B cell (primary cell): ENCODE measurements around the gene NBAS. TPM values are rescaled to one million over a fixed set of nuclear protein-coding genes. Genes with fewer than 3 reads are reported as not detected.
A peak's percentile ranks its signal among the peaks of the same experiment; 100 is the strongest.

Experiments
- ATAC-seq: fragments of 200-7000 bp; cut with Tn5 transposase; one replicate; pipeline ENCODE4 v1.10.0; 2021; ENCODE audit warnings: low read depth, mild to moderate bottlenecking, moderate number of reproducible peaks, moderate library complexity
- CTCF ChIA-PET: fragments of 350-600 bp; sonication (Branson Sonifier 250); formaldehyde crosslinking; loops from one replicate; lab custom pipeline; 2021; ENCODE audit warnings: antibody characterized with exemption, inconsistent platforms; lab: Charles Lee
- POLR2A ChIA-PET: fragments of 350-600 bp; sonication (Branson Sonifier 250); formaldehyde crosslinking; loops from one replicate; lab custom pipeline; 2021; ENCODE audit warnings: antibody characterized with exemption; lab: Charles Lee
- DNase-seq: peaks from one replicate; pipeline ENCODE4 v3.0.0; 2013
- H2AFZ ChIP-seq: 2 replicates; pipeline ENCODE4 v1.6.1; 2012; ENCODE audit warnings: mild to moderate bottlenecking, low read depth, low read length; ENCODE audit not compliant: insufficient read depth, poor library complexity, severe bottlenecking
- H3K27ac ChIP-seq, 2 donors: 1 replicate in 1 of 2; 2 replicates in 1 of 2; pipeline ENCODE4 v1.5.1; 2012 to 2013; ENCODE audit warnings: low read length in 2 of 2, mild to moderate bottlenecking in 2 of 2, moderate library complexity in 1 of 2
- H3K27me3 ChIP-seq, 4 experiments: fragments of 200-600 bp in 1 of 4; sonication (generic) in 1 of 4; replicated peaks in 1 of 4; 1 replicate in 2 of 4; 2 replicates in 2 of 4; pipeline versions ENCODE4 v1.6.1 to v1.7.0; 2013 to 2016; ENCODE audit warnings: low read length in 3 of 4, mild to moderate bottlenecking in 2 of 4, mixed read lengths in 1 of 4, moderate library complexity in 1 of 4; ENCODE audit not compliant: insufficient read depth in 4 of 4, control insufficient read depth in 3 of 4; ENCODE audit errors: control extremely low read depth in 1 of 4
- H3K36me3 ChIP-seq, 2 experiments: replicated peaks in 1 of 2; 1 replicate in 1 of 2; 2 replicates in 1 of 2; pipeline versions ENCODE4 v1.6.1 to v1.7.1; 2013; ENCODE audit warnings: low read length in 1 of 2; ENCODE audit not compliant: insufficient read depth in 2 of 2, control insufficient read depth in 1 of 2; ENCODE audit errors: control extremely low read depth in 1 of 2, extremely low read depth in 1 of 2
- H3K4me1 ChIP-seq, 2 donors: fragments of 200-600 bp in 1 of 2; sonication (generic) in 1 of 2; 1 replicate in 1 of 2; 2 replicates in 1 of 2; pipeline versions ENCODE4 v1.5.1 to v1.6.1; 2013 to 2017; ENCODE audit warnings: low read length in 2 of 2; ENCODE audit not compliant: control insufficient read depth in 2 of 2, insufficient read depth in 2 of 2
- H3K4me2 ChIP-seq: replicated peaks from 2 replicates; pipeline ENCODE3; 2012; ENCODE audit warnings: mild to moderate bottlenecking, low read depth, low read length; ENCODE audit not compliant: poor library complexity, severe bottlenecking
- H3K4me3 ChIP-seq, 5 experiments: fragments of 200-600 bp in 1 of 5; sonication (generic) in 1 of 5; 1 replicate in 3 of 5; 2 replicates in 2 of 5; pipeline versions ENCODE4 v1.5.1 to v1.7.0; 2011 to 2016; ENCODE audit warnings: low read length in 4 of 5, mild to moderate bottlenecking in 4 of 5, low read depth in 2 of 5, control low read depth in 1 of 5, moderate library complexity in 1 of 5; ENCODE audit not compliant: insufficient read depth in 1 of 5; ENCODE audit errors: control extremely low read depth in 1 of 5, extremely low read depth in 1 of 5
- H3K79me2 ChIP-seq: fragments of 200-600 bp; sonication (generic); one replicate; pipeline ENCODE4 v1.6.0; 2016; ENCODE audit warnings: low read length; ENCODE audit not compliant: control insufficient read depth, insufficient read depth
- H3K9ac ChIP-seq: fragments of 200-600 bp; sonication (generic); 2 replicates; pipeline ENCODE4 v1.6.1; 2017; ENCODE audit warnings: mild to moderate bottlenecking, low read length, moderate library complexity
- H3K9me3 ChIP-seq, 3 donors: one replicate each; pipeline versions ENCODE4 v1.6.1 to v1.7.1; 2013; ENCODE audit warnings: low read length in 2 of 3; ENCODE audit not compliant: control insufficient read depth in 2 of 3, insufficient read depth in 1 of 3; ENCODE audit errors: control extremely low read depth in 1 of 3
- H4K20me1 ChIP-seq: 2 replicates; pipeline ENCODE4 v1.6.0; 2012; ENCODE audit warnings: mild to moderate bottlenecking, low read length; ENCODE audit not compliant: insufficient read depth, control insufficient read depth, poor library complexity, severe bottlenecking
- H3K27ac Mint-ChIP-seq: one replicate; pipeline ENCODE4 v1.8.0; 2021; ENCODE audit warnings: mixed read lengths
- H3K27me3 Mint-ChIP-seq: one replicate; pipeline ENCODE4 v1.8.0; 2021; ENCODE audit warnings: mixed read lengths
- H3K4me1 Mint-ChIP-seq: one replicate; pipeline ENCODE4 v1.8.0; 2021; ENCODE audit warnings: mixed read lengths
- H3K4me3 Mint-ChIP-seq: one replicate; pipeline ENCODE4 v1.8.0; 2021; ENCODE audit warnings: mixed read lengths
- H3K9me3 Mint-ChIP-seq: one replicate; pipeline ENCODE4 v1.8.0; 2022; ENCODE audit warnings: mixed read lengths; ENCODE audit not compliant: insufficient read depth
- EZH2 ChIP-seq: IDR thresholded peaks from 2 replicates; pipeline ENCODE4 v1.6.1; 2012; ENCODE audit warnings: borderline replicate concordance, low read depth, mild to moderate bottlenecking, moderate library complexity, low read length; ENCODE audit not compliant: insufficient read depth, poor library complexity, severe bottlenecking
- WGBS: methylation state at CpG from one replicate; pipeline ENCODE4 v1.1.5; 2013; ENCODE audit warnings: missing lambda C conversion rate; ENCODE audit not compliant: insufficient coverage; 5-methylcytosine and 5-hydroxymethylcytosine counted together
- intact Hi-C: fragments of 100-400 bp; cut with micrococcal nuclease; formaldehyde crosslinking; loops from one replicate; pipeline ENCODE4 v1.10.0; 2022
- polyA minus RNA-seq: library from RNA; depleted of rRNA, polyadenylated mRNA; stranded (reverse); fragments of >200 nt; gene quantifications from 2 replicates; pipeline ENCODE4 v1.2.3, GENCODE V29; 2012
- polyA plus RNA-seq: library from polyadenylated mRNA; depleted of rRNA; stranded (reverse); fragments of >200 nt; gene quantifications from 2 replicates; pipeline ENCODE4 v1.2.3, GENCODE V29; 2012
- total RNA-seq, 2 donors: library from RNA; stranded (reverse); fragments of 120-200 nt in 1 of 2; gene quantifications; 1 replicate in 1 of 2; 2 replicates in 1 of 2; pipeline versions ENCODE4 v1.2.3 to v1.2.4, GENCODE V29; 2013 to 2022
- TF ChIP-seq, protein P1 (sequence below): fragments of 200-600 bp; IDR thresholded peaks from one replicate; pipeline ENCODE4 v1.8.0; 2022; ENCODE audit warnings: antibody characterized with exemption, mild to moderate bottlenecking

NBAS gene
- total RNA-seq (37.3 and 37.7 TPM in 2 replicates), polyA plus RNA-seq (10.6 and 11.4 TPM in 2 replicates), polyA minus RNA-seq (21.4 and 24.8 TPM in 2 replicates)
- 38.3 TPM for total RNA-seq (2013)

DNA sequence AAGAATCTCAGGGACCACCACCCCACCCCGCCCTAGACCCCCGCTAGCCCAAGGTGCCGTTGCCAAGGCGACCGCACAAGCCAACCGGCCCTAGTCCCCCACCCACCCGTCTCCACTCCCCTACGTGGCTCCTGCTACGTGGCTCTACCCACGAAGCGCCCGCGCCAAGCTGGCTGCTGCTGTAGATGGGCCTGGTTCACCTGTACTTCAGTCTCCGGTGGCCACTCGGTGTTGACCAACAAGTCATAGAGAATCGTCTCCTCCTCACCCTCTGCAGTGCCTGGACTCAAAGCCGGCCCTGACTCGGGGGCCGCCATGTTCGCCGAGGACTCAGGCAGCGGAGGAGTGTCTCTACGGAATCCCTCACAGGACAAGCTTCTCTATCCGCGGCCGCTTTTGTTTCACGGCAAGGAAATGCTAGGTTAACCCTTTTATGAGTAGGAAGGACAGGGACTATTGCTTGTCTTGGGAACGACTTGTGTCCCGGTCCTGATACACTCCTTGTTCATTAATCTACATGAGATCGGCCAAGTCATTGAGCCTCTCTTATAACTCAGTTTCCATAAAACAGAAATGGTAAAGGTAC is at the start of gene NBAS:
Gene NBAS, minus strand, starts transcription at position 347 of the 586 bp plus-strand sequence. Its CDS starts 30 bp downstream, at position 317.
- Histone ChIP-seq H3K36me3 (peaks cover 0 to 3% of the 10 kb centered on the region in 2 experiments), H4K20me1 (no peaks in the 10 kb centered on the region), H3K4me2 (peak within 1 kb of the TSS; percentile 75), H3K4me3 (peak within 1 kb of the TSS; percentile 72 to 89 (median 76)), H3K9ac (peak within 1 kb of the TSS; percentile 86), H3K9me3 (no peaks in the 10 kb centered on the region), H3K27ac (peak within 1 kb of the TSS; percentile 52 to 69), H2AFZ (peak within 1 kb of the TSS; percentile 91), H3K4me1 (peaks cover 12 to 15% of the 10 kb centered on the region in 2 donors), H3K79me2 (peaks cover 37% of the 10 kb centered on the region), H3K27me3 (no peaks in the 10 kb centered on the region)
- H3K4me3 Mint-ChIP-seq = peak within 1 kb of the TSS; percentile 100
- CTCF ChIA-PET = interaction anchor here (0.7 to 5.2 kb wide), 4 partner anchors 12 to 19 kb away, joined by 3 to 34 read pairs (median 4); no protein-coding TSS in a partner anchor
- POLR2A ChIA-PET = interaction anchor here (0.9 to 1.2 kb wide), 2 partner anchors 29 to 30 kb away, joined by 3 read pairs; partner anchors contain the start of gene DDX1
- TF ChIP-seq, protein P1, sequence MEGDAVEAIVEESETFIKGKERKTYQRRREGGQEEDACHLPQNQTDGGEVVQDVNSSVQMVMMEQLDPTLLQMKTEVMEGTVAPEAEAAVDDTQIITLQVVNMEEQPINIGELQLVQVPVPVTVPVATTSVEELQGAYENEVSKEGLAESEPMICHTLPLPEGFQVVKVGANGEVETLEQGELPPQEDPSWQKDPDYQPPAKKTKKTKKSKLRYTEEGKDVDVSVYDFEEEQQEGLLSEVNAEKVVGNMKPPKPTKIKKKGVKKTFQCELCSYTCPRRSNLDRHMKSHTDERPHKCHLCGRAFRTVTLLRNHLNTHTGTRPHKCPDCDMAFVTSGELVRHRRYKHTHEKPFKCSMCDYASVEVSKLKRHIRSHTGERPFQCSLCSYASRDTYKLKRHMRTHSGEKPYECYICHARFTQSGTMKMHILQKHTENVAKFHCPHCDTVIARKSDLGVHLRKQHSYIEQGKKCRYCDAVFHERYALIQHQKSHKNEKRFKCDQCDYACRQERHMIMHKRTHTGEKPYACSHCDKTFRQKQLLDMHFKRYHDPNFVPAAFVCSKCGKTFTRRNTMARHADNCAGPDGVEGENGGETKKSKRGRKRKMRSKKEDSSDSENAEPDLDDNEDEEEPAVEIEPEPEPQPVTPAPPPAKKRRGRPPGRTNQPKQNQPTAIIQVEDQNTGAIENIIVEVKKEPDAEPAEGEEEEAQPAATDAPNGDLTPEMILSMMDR = no peak
- no peak for TF ChIP-seq EZH2
- 0% methylated on average over 19 of the region's 30 CpGs for WGBS
- DNase-seq (peak; percentile 86), ATAC-seq (peak; percentile 87)
- peak within 1 kb of the TSS; percentile 98 for H3K27ac Mint-ChIP-seq
- no peaks in the 10 kb centered on the region for H3K9me3 Mint-ChIP-seq
- H3K4me1 Mint-ChIP-seq = peaks cover 38% of the 10 kb centered on the region
- peaks cover 7% of the 10 kb centered on the region for H3K27me3 Mint-ChIP-seq
- intact Hi-C loops = loop anchor here (1.0 kb wide), 1 partner anchor 30 kb away; the partner anchor contains the start of gene DDX1

DNA sequence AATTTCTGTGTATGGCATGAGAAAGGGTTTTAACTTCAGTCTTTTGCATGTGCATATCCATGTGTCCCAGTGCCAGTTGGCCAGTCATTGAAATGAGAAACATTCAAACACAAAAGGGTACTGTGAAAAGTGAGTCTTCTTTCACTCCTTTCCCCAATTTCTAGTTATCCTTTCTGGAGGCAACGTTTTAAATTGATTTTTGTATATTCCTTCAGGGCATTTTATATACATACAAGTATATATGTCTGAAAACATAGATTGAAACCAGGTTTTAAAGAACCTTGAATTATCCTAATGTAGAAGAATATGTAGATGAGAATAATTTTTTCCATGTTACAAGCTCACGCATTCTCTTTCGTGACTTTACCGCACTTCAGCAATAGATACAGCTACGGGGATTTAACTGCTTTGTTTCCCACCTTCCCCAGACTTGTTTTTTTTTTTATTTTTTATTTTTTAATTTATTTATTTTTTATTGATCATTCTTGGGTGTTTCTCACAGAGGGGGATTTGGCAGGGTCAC is 49.4 kb upstream of the NBAS start:
- H3K4me3 Mint-ChIP-seq = no peak overlapping the region
- no peak overlapping the region for H3K9ac ChIP-seq
- POLR2A ChIA-PET = no interaction called here
- H3K27me3 Mint-ChIP-seq = no peaks in the 10 kb centered on the region
- H3K79me2 ChIP-seq = no peaks in the 10 kb centered on the region
- H3K9me3 Mint-ChIP-seq = no peaks in the 10 kb centered on the region
- no peaks in the 10 kb centered on the region for H3K4me1 Mint-ChIP-seq
- no peaks in the 10 kb centered on the region for H3K27me3 ChIP-seq
- no peaks in the 10 kb centered on the region for H4K20me1 ChIP-seq
- no peak overlapping the region for H3K27ac ChIP-seq
- DNase-seq (no peak), ATAC-seq (no peak)
- peaks cover 5 to 67% of the 10 kb centered on the region in 2 experiments for H3K36me3 ChIP-seq
- H2AFZ ChIP-seq = no peak overlapping the region
- intact Hi-C loops = no loop called here
- WGBS = no CpG with 5 or more reads among the region's 5 CpGs
- H3K4me1 ChIP-seq = no peaks in the 10 kb centered on the region
- no peak overlapping the region for H3K27ac Mint-ChIP-seq
- H3K9me3 ChIP-seq = no peaks in the 10 kb centered on the region
- CTCF ChIA-PET = no interaction called here
- TF ChIP-seq EZH2 = no peak
- TF ChIP-seq, protein P1 = no peak
- no peak overlapping the region for H3K4me2 ChIP-seq
- H3K4me3 ChIP-seq = no peak overlapping the region
